Activated CD8-positive, alpha-beta memory T cell treated with anti-CD3 and anti-CD28 coated beads, Interleukin-2, amount 10 ng/mL, durations not matched to agents 7 days and 5 days (primary cell): Measurements from ENCODE around the gene KDM4C. TPM values are rescaled to one million over a fixed set of nuclear protein-coding genes. Genes with fewer than 3 reads are reported as not detected.
"Not testable (repeated sequence)": the region's sequence is repeated elsewhere in the genome, so short reads cannot be mapped to it uniquely, and the experiment has no call there.

ENCODE experiments used
- ATAC-seq: fragments of 150-1000 bp; cut with Tn5 transposase; one replicate; pipeline ENCODE4 v1.10.0; 2021; ENCODE audit warnings: moderate library complexity
- CTCF ChIA-PET: fragments of 350-600 bp; sonication (Branson Sonifier 250); formaldehyde crosslinking; loops from one replicate; lab custom pipeline; 2021; ENCODE audit warnings: antibody characterized with exemption; lab: Charles Lee
- DNase-seq: peaks from one replicate; pipeline ENCODE4 v3.0.0-alpha.2; 2020
- H3K27ac Mint-ChIP-seq: one replicate; pipeline ENCODE4 v1.8.0; 2021; ENCODE audit warnings: mild to moderate bottlenecking, mixed read lengths
- H3K27me3 Mint-ChIP-seq: one replicate; pipeline ENCODE4 v1.8.0; 2021; ENCODE audit warnings: mixed read lengths
- H3K36me3 Mint-ChIP-seq: one replicate; pipeline ENCODE4 v1.8.0; 2021; ENCODE audit warnings: mild to moderate bottlenecking, mixed read lengths
- H3K4me1 Mint-ChIP-seq: one replicate; pipeline ENCODE4 v1.8.0; 2021; ENCODE audit warnings: mixed read lengths
- H3K4me3 Mint-ChIP-seq: one replicate; pipeline ENCODE4 v1.8.0; 2021; ENCODE audit warnings: mild to moderate bottlenecking, moderate library complexity, mixed read lengths
- H3K9me3 Mint-ChIP-seq: one replicate; pipeline ENCODE4 v1.8.0; 2022; ENCODE audit warnings: low read depth, mixed read lengths
- total RNA-seq, 2 experiments: library from RNA; stranded (reverse); gene quantifications; one replicate each; pipeline ENCODE4 v1.2.3, GENCODE V29; 2021

Gene KDM4C
- total RNA-seq, 2 experiments from 2014 or later: 31.5 to 57.8 TPM

GRCh38 chr9:6945816-6946215 is 188.0 kb downstream of the KDM4C start:
- ATAC-seq (no peak), DNase-seq (no peak)
- CTCF ChIA-PET: no interaction called here
- H3K4me1 Mint-ChIP-seq: peaks cover 9% of the 10 kb centered on the region
- no peak overlapping the region for H3K4me3 Mint-ChIP-seq
- H3K9me3 Mint-ChIP-seq: no peaks in the 10 kb centered on the region
- H3K27me3 Mint-ChIP-seq: no peaks in the 10 kb centered on the region
- H3K27ac Mint-ChIP-seq: no peak overlapping the region
- peaks cover 14% of the 10 kb centered on the region for H3K36me3 Mint-ChIP-seq

DNA sequence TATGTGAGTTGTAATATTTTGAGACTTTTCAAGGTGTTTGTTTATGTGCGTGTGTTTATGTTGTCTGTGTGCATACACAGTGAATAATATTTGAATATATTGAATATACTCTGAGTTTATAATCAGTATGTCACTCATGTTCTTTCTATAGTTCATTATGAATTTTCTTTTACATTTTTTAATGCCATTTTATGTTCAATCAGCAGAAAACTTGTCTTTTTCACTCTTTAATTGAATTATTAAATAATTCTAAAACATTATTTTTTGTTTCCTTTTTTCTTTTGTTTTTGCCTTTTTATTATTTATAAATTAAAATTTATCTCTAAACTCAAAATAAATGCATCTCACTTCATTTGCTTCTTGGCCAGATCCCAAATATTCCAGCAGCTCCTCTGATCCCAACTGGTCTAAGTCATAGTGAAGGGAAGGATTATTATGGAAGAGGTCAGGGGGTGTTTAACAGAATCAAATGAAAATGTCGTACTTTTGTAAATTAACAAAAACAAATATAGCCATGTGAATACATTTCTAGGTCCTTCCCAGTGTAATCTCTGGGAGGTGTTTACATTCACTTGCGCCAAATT is 188.9 kb downstream of the KDM4C start:
- DNase-seq (no peak), ATAC-seq (no peak)
- H3K4me3 Mint-ChIP-seq: no peak overlapping the region
- no peaks in the 10 kb centered on the region for H3K27me3 Mint-ChIP-seq
- H3K27ac Mint-ChIP-seq: no peak overlapping the region
- H3K4me1 Mint-ChIP-seq: peaks cover 9% of the 10 kb centered on the region
- peaks cover 14% of the 10 kb centered on the region for H3K36me3 Mint-ChIP-seq
- H3K9me3 Mint-ChIP-seq: no peaks in the 10 kb centered on the region
- CTCF ChIA-PET: no interaction called here

- H3K27ac Mint-ChIP-seq, H3K4me1 Mint-ChIP-seq, ATAC-seq, H3K9me3 Mint-ChIP-seq, DNase-seq, CTCF ChIA-PET, H3K4me3 Mint-ChIP-seq, H3K27me3 Mint-ChIP-seq: not testable (repeated sequence)
- H3K36me3 Mint-ChIP-seq: peaks cover 12% of the 10 kb centered on the region
Observed at GRCh38 chr9:6948921-6949320, 191.1 kb downstream of the KDM4C start.

- ATAC-seq: no peak
- Mint-ChIP-seq H3K9me3 (no peaks in the 10 kb centered on the region), H3K36me3 (peaks cover 3% of the 10 kb centered on the region), H3K4me1 (peaks cover 4% of the 10 kb centered on the region), H3K4me3 (no peak overlapping the region), H3K27ac (no peak overlapping the region), H3K27me3 (no peaks in the 10 kb centered on the region)
- CTCF ChIA-PET: no interaction called here
- DNase-seq: no peak
Observed at GRCh38 chr9:6955251-6955921, 197.6 kb downstream of the KDM4C start.

GRCh38 chr9:6956879-6957278 is 199.1 kb downstream of the KDM4C start:
- no peaks in the 10 kb centered on the region for H3K27me3 Mint-ChIP-seq
- no peak for ATAC-seq
- peaks cover 7% of the 10 kb centered on the region for H3K36me3 Mint-ChIP-seq
- no peak overlapping the region for H3K4me3 Mint-ChIP-seq
- H3K9me3 Mint-ChIP-seq: no peaks in the 10 kb centered on the region
- no peak for DNase-seq
- no peak overlapping the region for H3K27ac Mint-ChIP-seq
- CTCF ChIA-PET: no interaction called here
- H3K4me1 Mint-ChIP-seq: peaks cover 4% of the 10 kb centered on the region

GRCh38 chr9:6959270-6960000 is 201.7 kb downstream of the KDM4C start:
- no peak overlapping the region for H3K27ac Mint-ChIP-seq
- no peak overlapping the region for H3K4me3 Mint-ChIP-seq
- H3K36me3 Mint-ChIP-seq: peaks cover 8% of the 10 kb centered on the region
- DNase-seq (no peak), ATAC-seq (no peak)
- no peaks in the 10 kb centered on the region for H3K9me3 Mint-ChIP-seq
- H3K27me3 Mint-ChIP-seq: no peaks in the 10 kb centered on the region
- CTCF ChIA-PET: interaction anchor here (0.9 kb wide), 1 partner anchor 8 kb away, joined by 3 read pairs; no protein-coding TSS in a partner anchor
- H3K4me1 Mint-ChIP-seq: peaks cover 4% of the 10 kb centered on the region

DNA sequence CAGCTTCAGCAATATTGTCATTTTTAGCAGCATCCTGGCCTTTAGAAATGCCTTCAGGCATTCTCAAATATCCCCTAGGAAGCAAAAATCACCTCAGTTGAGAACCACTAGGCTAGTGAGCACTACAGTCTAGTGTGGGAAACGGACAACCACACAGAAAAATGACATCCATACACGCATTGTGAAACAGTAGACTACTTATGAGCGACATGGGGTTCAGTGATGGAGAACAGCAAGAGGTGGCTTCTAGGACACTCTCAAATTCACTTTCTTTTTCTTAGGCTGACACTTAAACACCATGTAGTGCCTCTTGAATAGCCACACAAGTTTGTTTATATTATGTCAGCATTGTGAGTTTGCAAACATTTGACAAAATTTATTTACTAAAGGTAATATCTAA is 203.0 kb downstream of the KDM4C start:
- Mint-ChIP-seq H3K4me3 (no peak overlapping the region), H3K4me1 (no peaks in the 10 kb centered on the region), H3K36me3 (peaks cover 8% of the 10 kb centered on the region), H3K27ac (no peak overlapping the region), H3K9me3 (no peaks in the 10 kb centered on the region), H3K27me3 (no peaks in the 10 kb centered on the region)
- CTCF ChIA-PET: interaction anchor here (0.9 kb wide), 1 partner anchor 9 kb away, joined by 3 read pairs; no protein-coding TSS in a partner anchor
- DNase-seq (no peak), ATAC-seq (no peak)

- H3K9me3 Mint-ChIP-seq: no peaks in the 10 kb centered on the region
Observed at GRCh38 chr9:6961845-6962522, 204.2 kb downstream of the KDM4C start.

GRCh38 chr9:6965566-6965965 is 207.8 kb downstream of the KDM4C start:
- Mint-ChIP-seq H3K36me3 (peaks cover 6% of the 10 kb centered on the region), H3K4me1 (peaks cover 6% of the 10 kb centered on the region), H3K9me3 (no peaks in the 10 kb centered on the region), H3K27me3 (no peaks in the 10 kb centered on the region), H3K4me3 (no peak overlapping the region), H3K27ac (no peak overlapping the region)
- DNase-seq: no peak
- CTCF ChIA-PET: interaction anchor here (0.6 kb wide), 1 partner anchor 24 kb away, joined by 3 read pairs; no protein-coding TSS in a partner anchor
- no peak for ATAC-seq

More at GRCh38 chr9:6961845-6962522, 204.2 kb downstream of the KDM4C start:
- H3K36me3 Mint-ChIP-seq: peaks cover 9% of the 10 kb centered on the region
- no peak for ATAC-seq
- H3K27me3 Mint-ChIP-seq: no peaks in the 10 kb centered on the region
- no peaks in the 10 kb centered on the region for H3K4me1 Mint-ChIP-seq
- CTCF ChIA-PET: interaction anchor here (1.1 kb wide), 1 partner anchor 135 kb away, joined by 3 read pairs; no protein-coding TSS in a partner anchor
- DNase-seq: no peak
- no peak overlapping the region for H3K27ac Mint-ChIP-seq
- no peak overlapping the region for H3K4me3 Mint-ChIP-seq

GRCh38 chr9:6968271-6968670 is 210.5 kb downstream of the KDM4C start:
- Mint-ChIP-seq H3K4me3 (no peak overlapping the region), H3K36me3 (peaks cover 4% of the 10 kb centered on the region), H3K27me3 (no peaks in the 10 kb centered on the region), H3K9me3 (no peaks in the 10 kb centered on the region), H3K4me1 (peaks cover 11% of the 10 kb centered on the region), H3K27ac (no peak overlapping the region)
- CTCF ChIA-PET: no interaction called here
- ATAC-seq (no peak), DNase-seq (no peak)

GRCh38 chr9:6969805-6970204 is 212.0 kb downstream of the KDM4C start:
- H3K27ac Mint-ChIP-seq: no peak overlapping the region
- peaks cover 3% of the 10 kb centered on the region for H3K36me3 Mint-ChIP-seq
- no peaks in the 10 kb centered on the region for H3K9me3 Mint-ChIP-seq
- no peak for ATAC-seq
- no peak for DNase-seq
- H3K27me3 Mint-ChIP-seq: no peaks in the 10 kb centered on the region
- CTCF ChIA-PET: no interaction called here
- no peak overlapping the region for H3K4me3 Mint-ChIP-seq
- H3K4me1 Mint-ChIP-seq: peaks cover 20% of the 10 kb centered on the region

DNA sequence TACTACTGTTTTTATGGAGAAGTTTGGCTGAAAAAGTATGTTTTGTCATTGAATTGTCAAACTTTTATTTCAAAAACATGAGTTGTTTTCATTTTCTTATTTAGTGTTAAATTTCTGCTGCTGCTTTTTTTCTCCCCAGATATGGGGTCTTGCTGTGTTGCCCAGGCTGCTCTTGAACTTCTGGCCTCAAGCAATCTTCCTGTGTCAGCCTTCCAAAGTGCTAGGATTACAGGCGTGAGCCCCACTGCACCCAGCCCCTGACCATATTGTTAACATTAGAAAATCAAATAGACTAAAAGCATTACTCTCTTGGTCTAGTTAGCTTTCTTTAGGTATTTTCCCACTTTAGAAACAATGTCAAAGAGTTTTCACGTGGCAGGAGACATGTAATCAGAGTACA is 215.3 kb downstream of the KDM4C start:
- CTCF ChIA-PET: no interaction called here
- Mint-ChIP-seq H3K4me3 (no peak overlapping the region), H3K9me3 (no peaks in the 10 kb centered on the region), H3K27me3 (no peaks in the 10 kb centered on the region), H3K27ac (no peak overlapping the region), H3K36me3 (peaks cover 4% of the 10 kb centered on the region), H3K4me1 (peaks cover 25% of the 10 kb centered on the region)
- DNase-seq (no peak), ATAC-seq (no peak)

DNA sequence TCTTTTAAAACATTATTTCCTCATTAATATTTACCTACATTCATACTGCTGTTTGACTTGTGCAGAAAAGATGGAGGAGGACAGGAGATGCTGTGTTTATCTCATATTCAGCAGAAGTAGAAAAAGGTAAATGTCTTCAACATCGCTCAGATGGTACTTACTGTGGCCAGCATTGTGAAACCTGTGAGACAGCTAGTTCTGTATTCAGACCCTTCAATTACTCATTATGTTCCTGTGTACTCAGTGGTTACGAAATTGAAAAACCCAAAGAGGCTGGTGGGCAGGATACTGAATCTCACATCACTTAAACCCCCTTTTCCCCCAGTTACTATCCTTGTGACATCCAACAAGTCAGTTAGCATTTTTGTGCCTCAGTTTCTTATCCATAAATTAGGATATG is 216.0 kb downstream of the KDM4C start:
- Mint-ChIP-seq H3K9me3 (no peaks in the 10 kb centered on the region), H3K27me3 (no peaks in the 10 kb centered on the region), H3K36me3 (peaks cover 7% of the 10 kb centered on the region), H3K4me1 (peaks cover 25% of the 10 kb centered on the region), H3K27ac (no peak overlapping the region), H3K4me3 (no peak overlapping the region)
- ATAC-seq (peak; percentile 58), DNase-seq (no peak)
- CTCF ChIA-PET: no interaction called here
